Effector CD4-positive, alpha-beta T cell (primary cell): ENCODE measurements around the gene CTNNA2.

ENCODE experiments used
- DNase-seq: peaks from one replicate; pipeline ENCODE4 v3.0.0-alpha.2; 2020

Gene CTNNA2

DNA sequence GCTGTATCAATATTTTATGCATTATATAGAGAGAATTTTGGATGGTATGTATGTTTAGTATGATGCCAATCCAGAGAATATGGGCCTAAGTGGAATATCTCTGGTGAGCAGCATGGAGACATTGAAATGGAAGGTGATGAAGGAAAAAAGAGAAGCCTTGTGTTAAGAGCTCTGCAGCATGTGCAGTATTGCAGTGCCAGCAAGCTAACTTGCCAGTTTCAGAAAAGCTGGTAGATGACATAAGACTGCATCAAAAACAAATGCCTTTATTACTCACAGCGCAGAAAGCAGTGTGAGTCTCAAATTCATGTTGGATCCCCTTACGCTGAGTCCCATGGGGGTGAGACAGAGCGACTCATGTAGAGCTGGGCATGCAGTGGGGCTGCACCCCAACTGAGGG is 280.2 kb downstream of the CTNNA2 start:
- DNase-seq: no peak

DNA sequence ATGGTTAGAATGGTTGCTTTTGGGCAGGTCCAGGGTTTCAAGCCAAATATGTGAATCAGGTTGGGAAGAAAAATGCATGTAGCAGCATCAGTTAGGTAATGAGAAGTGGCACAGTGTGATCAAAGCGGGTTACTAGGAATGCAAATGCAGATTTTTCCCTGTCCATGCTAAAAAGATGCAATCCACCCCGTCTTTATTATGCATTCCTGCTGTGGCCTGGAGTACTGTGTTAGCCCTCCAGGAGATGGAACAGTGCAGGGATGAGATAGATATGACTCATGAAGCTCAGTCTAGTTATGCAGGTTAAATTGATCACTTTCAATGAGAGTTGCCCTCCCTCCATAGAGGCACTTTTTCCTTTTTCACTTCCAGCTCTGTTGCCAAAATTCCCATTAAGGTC is 283.8 kb downstream of the CTNNA2 start:
- no peak for DNase-seq

GRCh38 chr2:79798776-79799175 is 285.9 kb downstream of the CTNNA2 start:
- no peak for DNase-seq

GRCh38 chr2:79799729-79800128 is 286.9 kb downstream of the CTNNA2 start:
- DNase-seq: no peak

DNA sequence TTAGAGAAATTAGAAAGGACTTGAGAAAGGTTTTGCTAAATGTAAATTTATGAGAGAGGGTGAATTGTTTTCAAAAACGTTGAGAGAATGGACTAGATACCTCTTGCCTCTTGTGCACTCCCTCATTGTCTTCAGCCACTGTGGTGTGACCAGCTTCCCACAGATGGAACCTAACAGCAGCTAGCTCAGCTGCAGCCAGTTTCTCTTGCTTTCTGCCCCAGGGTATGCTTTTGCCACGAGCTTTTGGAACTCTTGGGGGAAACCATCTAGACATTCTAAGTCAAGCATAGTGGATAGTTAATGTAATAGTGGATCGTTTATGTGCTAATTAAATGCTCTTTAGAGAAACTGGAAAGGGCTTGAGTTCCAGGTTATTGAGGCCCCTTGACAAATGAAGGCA is 288.2 kb downstream of the CTNNA2 start:
- no peak for DNase-seq

DNA sequence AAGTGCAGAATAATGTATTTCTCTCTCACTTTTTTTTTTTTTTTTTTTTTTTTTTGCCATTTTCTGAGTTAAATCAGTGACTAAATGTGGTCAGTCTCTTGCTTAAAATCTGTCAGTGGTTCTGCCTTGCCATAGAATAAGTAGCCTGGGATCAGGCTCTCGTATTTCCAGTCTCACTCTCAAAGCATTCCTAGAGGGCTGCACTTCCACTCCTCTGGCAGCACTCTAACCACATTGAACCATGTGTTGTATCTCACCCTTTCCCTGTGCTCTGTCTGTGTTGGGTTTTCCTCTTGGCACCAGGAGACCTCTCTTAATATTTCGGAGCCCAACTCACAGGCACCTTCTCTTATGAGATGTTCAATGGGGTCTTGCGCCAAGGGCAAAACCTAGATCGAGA is 304.4 kb downstream of the CTNNA2 start:
- DNase-seq: no peak

GRCh38 chr2:79820281-79820680 is 307.4 kb downstream of the CTNNA2 start:
- no peak for DNase-seq

DNA sequence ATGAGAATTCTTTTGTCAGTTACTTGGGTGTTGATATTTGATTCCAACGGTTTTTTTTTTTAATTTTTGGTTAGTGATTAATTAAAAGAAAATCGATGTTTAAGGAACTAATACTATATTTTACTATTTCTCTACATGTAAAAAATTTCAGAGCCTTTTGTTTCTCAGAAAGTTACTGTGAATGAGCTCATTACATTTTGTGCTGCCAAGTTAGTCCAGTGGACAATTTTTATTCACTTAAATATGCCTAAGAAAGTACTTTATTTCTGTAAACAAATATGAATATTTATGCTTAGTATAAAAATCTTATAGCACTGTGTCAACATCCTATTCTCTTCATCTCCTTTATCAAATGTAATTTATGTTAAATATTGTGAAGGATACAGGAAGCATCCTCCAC is 309.3 kb downstream of the CTNNA2 start:
- DNase-seq: no peak

DNA sequence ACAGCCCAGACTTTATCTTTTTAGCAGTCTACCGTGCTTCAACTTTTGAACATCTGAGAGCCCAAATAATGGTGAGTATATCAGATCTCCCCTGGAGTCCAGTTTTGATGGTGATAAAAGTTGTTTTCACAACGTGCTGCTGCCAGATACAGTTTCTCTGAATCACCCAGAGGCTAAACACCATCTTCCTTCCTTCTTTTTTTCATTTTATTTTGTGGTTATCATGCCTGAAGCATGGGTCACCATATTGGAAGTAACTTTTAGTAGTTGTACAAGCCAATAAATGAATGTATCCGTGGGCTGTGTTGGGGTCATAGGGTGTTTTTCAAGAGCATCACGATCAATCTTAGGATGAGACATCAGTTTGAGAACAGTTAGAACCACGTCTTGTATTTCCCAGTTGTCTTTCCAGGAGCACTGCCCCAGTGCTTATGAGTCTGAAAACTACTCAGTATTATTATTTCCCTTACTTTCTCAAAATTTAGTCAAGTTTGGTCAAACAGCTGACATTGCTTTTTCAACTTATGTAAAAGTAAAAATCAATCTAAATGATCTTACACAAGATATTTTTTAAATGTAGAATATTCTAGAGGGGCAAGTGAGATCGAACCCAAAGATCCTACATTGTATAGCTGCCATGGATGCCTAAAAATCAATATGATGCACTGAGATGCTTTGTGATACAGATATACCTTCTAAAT is 311.4 kb downstream of the CTNNA2 start:
- no peak for DNase-seq

DNA sequence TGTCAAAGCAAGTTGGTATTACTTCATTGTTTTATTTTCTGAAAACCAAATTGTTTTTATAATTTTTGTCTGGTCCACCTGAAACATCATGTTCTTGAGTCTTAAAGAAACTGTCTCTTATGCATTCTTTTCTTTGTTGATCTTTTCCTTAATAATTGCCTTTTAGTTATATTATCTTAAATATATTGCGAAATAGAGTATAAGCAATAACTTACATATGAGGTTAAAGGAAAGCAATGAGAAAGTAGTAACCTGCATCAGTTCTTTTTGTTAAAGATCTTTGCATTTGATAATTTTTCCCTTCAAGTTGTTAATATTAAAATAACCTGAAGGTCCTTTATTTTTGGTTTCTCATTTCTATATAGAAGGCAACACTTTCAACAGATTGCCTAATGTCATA is 315.0 kb downstream of the CTNNA2 start:
- no peak for DNase-seq

DNA sequence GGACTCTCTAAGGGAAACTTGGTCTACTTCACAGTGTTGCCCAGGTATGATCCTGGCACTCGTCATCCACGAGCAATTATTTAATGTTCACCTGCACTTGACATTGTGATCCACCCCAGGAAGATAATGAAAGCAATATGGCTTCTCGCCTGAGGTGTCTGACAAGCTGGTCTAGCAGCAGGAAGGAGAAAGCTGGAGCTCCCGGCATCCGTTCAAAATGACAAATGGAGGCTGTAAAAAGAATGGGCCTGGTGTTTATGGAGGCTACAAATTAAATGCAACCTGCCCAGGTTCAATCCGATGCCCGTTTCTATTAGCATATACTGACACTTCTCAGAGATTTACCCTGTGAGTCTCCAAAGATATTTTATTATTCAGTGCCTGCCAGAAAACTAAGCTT is 317.6 kb downstream of the CTNNA2 start:
- DNase-seq: no peak

DNA sequence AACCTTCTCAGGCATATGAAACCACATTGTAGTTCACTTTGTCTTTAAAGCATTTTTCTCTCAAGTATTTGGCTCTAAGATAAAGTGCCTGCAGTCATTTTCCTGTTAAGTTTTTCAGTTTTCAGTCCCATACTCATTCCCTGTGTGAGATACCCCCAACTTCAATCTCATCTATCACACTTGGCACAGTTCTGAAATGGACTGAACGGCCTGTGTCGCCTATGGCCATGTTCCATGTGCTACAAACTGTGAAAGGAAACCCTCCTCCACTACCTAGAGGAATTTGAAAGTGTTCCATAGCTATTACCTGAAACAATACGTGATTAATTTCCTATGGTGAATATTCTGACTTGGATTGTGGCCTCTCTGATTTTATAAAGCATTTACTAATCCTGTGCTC is 319.1 kb downstream of the CTNNA2 start:
- no peak for DNase-seq

GRCh38 chr2:79832511-79833234 is 319.8 kb downstream of the CTNNA2 start:
- DNase-seq: no peak

DNA sequence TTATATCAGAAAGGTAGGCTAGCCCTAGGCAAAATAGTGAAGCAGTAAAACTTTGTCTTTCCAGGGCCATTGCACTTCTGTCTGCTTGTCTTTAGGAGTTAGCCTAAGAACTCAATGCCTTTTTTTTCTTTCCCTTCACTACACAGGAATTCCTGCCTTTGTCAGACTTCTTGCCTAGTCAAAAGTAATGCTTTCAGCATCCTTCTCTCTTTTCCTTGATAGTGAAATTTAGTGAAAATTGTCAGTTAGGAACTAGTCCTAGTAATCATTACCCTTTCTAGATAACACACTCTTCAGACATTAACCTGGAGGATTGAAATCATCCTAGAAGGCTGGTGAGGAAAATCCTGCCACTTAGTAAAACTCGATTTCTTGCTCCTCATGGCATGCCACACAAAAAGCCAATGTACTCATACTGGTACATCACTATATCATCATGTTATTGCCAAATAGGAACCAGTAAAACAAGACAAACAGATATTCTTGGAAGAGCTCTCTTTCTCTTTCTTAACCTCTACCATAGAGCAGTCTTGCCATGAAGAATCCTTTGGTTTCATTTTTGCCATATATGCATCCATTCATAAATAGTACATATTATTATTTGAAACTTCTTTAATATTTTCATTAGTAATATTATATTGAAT is 320.5 kb downstream of the CTNNA2 start:
- DNase-seq: no peak

DNA sequence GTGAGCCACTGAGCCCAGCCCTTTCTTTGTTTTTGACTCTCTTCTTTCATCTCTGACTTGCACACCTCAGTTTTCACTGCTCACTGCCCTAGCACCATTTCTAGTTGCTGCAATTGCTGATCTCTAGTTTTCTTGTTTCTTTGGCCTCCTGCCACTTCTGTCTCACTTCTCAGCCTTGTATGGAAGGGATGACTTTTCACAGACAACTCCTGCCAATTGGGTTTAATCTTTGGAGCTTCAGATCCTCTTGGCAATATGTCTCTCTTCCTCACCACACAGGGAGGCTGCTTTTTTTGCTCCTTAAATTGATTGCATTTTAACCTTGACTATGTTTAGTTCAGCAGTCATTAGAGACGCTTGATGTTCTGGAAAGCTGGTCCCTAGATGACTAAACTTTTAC is 323.1 kb downstream of the CTNNA2 start:
- no peak for DNase-seq

- DNase-seq: no peak
Measured at GRCh38 chr2:79844011-79844410, 331.2 kb downstream of the CTNNA2 start.

GRCh38 chr2:79846878-79847277 is 334.0 kb downstream of the CTNNA2 start:
- no peak for DNase-seq

- DNase-seq: no peak
Measured at GRCh38 chr2:79849241-79849640, 336.4 kb downstream of the CTNNA2 start.

GRCh38 chr2:79849949-79850348 is 337.1 kb downstream of the CTNNA2 start:
- no peak for DNase-seq

DNA sequence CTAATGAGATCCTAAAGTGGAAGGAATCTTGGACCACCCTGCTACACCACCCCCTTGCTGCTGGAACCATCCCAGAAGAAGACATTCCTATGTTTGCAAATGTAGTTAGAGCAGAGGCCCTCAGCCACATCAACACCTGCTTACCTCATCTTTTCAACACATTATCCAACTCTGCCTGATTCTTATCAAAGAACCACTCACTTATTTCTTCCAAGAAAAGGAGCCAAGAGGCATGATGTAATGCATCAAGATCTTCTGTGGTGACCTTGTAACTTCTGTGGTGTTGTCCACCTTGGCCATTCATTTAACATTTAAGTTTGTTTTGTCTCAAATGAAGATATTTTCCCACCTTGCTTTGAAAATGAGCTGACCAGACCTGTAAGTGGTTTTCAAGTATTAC is 338.1 kb downstream of the CTNNA2 start:
- no peak for DNase-seq

DNA sequence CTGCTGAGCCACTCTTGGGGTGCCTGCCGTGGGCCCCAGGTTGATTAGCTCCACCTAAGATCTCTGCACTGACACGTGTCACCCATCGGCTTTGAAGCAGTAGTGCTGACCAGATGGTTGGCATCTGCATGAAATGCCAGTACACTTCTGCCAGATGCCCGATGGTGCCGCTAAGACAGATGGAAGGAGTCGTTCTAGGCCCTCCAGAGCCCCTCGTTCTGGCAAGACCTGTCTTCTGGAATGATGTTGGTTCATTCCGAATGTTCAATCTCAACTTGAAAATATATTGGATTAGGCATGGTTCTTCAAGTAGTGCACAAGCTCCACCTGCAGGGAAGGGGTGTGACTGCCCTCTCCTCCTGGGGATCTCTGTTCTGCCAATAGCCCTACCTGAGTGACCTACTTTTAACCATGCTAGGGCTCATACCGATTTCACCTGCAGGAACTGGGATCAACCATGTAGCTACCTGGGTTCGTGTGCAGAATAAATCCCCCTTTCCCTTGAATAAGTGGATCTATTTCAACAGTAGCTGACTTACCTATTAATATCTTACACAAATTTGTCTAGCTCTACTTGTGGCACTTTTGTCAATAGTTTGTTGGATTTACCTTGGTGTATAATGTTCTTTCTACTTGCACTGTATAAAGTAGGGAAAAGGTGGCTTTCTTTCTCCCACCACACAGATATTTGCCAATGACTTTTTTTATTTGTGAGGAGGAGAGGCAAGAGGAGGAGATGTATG is 342.6 kb downstream of the CTNNA2 start:
- no peak for DNase-seq

DNA sequence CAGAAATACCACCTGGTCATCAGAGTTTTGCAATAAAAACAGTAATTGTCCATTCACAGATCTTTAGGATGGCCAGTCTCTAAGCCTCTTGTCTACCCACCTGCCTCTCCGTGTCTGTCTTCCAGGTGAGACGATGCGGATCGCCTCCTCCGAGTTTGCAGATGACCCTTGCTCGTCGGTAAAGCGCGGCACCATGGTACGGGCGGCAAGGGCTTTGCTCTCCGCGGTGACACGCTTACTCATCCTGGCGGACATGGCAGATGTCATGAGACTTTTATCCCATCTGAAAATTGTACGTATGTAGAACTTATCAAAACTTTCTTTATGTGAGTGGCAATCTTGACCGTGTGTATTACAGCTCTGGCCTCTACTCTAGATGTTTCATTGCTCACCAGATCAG is 345.0 kb downstream of the CTNNA2 start:
- DNase-seq: no peak

GRCh38 chr2:79860228-79861058 is 347.6 kb downstream of the CTNNA2 start:
- no peak for DNase-seq
